ENCODE measurements around the gene CS.

CS gene

GRCh38 chr12:56253091-56253490 is 47.0 kb downstream of the CS start:
- no peak for DNase-seq (ENCODE audit: low read depth in 1 of 2, low spot score in 1 of 2)

- DNase-seq (ENCODE audit: low read depth in 1 of 2, low spot score in 1 of 2): no peak
These were observed 47.5 kb downstream of the CS start for GRCh38 chr12:56252649-56253048.

GRCh38 chr12:56248711-56249110 is 51.4 kb downstream of the CS start:
- no peak for DNase-seq (ENCODE audit: low read depth in 1 of 2, low spot score in 1 of 2)

- DNase-seq (ENCODE audit: low read depth in 1 of 2, low spot score in 1 of 2): no peak
These were observed 52.2 kb downstream of the CS start for GRCh38 chr12:56247923-56248322.

GRCh38 chr12:56244494-56244893 is 55.6 kb downstream of the CS start:
- no peak for DNase-seq (ENCODE audit: low read depth in 1 of 2, low spot score in 1 of 2)

GRCh38 chr12:56243731-56244181 is 56.4 kb downstream of the CS start:
- no peak for DNase-seq (ENCODE audit: low read depth in 1 of 2, low spot score in 1 of 2)

- no peak for DNase-seq (ENCODE audit: low read depth in 1 of 2, low spot score in 1 of 2)
These were observed 57.1 kb downstream of the CS start for GRCh38 chr12:56242986-56243385.

- no peak for DNase-seq (ENCODE audit: low read depth in 1 of 2, low spot score in 1 of 2)
These were observed 58.5 kb downstream of the CS start for GRCh38 chr12:56241424-56242303.

GRCh38 chr12:56237552-56237951 is 62.6 kb downstream of the CS start:
- no peak for DNase-seq (ENCODE audit: low read depth in 1 of 2, low spot score in 1 of 2)

GRCh38 chr12:56236985-56237384 is 63.1 kb downstream of the CS start:
- DNase-seq (ENCODE audit: low read depth in 1 of 2, low spot score in 1 of 2): no peak

- DNase-seq (ENCODE audit: low read depth in 1 of 2, low spot score in 1 of 2): no peak
These were observed 64.0 kb downstream of the CS start for GRCh38 chr12:56236091-56236490.

- DNase-seq (ENCODE audit: low read depth in 1 of 2, low spot score in 1 of 2): no peak
These were observed 65.2 kb downstream of the CS start for GRCh38 chr12:56234746-56235436.

GRCh38 chr12:56231184-56231582 is 68.9 kb downstream of the CS start:
- no peak for DNase-seq (ENCODE audit: low read depth in 1 of 2, low spot score in 1 of 2)

- DNase-seq (ENCODE audit: low read depth in 1 of 2, low spot score in 1 of 2): no peak
These were observed 69.5 kb downstream of the CS start for GRCh38 chr12:56230432-56231183.

GRCh38 chr12:56229916-56230431 is 70.2 kb downstream of the CS start, which contains the start of gene SLC39A5:
TSS of gene SLC39A5 (plus strand) at chr12:56230051. CDS start at chr12:56231275, 1,224 bp downstream.
- no peak for DNase-seq (ENCODE audit: low read depth in 1 of 2, low spot score in 1 of 2)

GRCh38 chr12:56229082-56229481 is 71.0 kb downstream of the CS start:
- no peak for DNase-seq (ENCODE audit: low read depth in 1 of 2, low spot score in 1 of 2)

GRCh38 chr12:56224954-56225353 is 75.2 kb downstream of the CS start:
- DNase-seq (ENCODE audit: low read depth in 1 of 2, low spot score in 1 of 2): no peak

- peak; percentile 88 to 92 for DNase-seq (ENCODE audit: low read depth in 1 of 2, low spot score in 1 of 2)
These were observed 75.9 kb downstream of the CS start, which contains the start of gene NABP2 for GRCh38 chr12:56224102-56224701. TSS of gene NABP2 (plus strand) at chr12:56224342. CDS start at chr12:56224857, 515 bp downstream.

- DNase-seq (ENCODE audit: low read depth in 1 of 2, low spot score in 1 of 2): no peak
These were observed 76.5 kb downstream of the CS start for GRCh38 chr12:56223571-56224101.

- no peak for DNase-seq (ENCODE audit: low read depth in 1 of 2, low spot score in 1 of 2)
These were observed 77.6 kb downstream of the CS start for GRCh38 chr12:56222531-56222895.
